Fibroblast of lung (primary cell): Measurements from ENCODE around the gene CALY. TPM values are rescaled to one million over a fixed set of nuclear protein-coding genes. Genes with fewer than 3 reads are reported as not detected.

Experiments
- DNase-seq, 2 donors: peaks; one replicate each; pipeline versions ENCODE4 v3.0.0 to v3.0.0-alpha.2; 2010; ENCODE audit warnings: low read depth in 2 of 2
- H2AFZ ChIP-seq: 2 replicates; pipeline ENCODE4 v1.5.1; 2012; ENCODE audit warnings: low read length, control low read depth, inconsistent platforms
- H3K27ac ChIP-seq: 2 replicates; pipeline ENCODE4 v1.5.1; 2011; ENCODE audit warnings: low read length, control low read depth; ENCODE audit not compliant: insufficient read depth
- H3K27me3 ChIP-seq: 2 replicates; pipeline ENCODE4 v1.5.1; 2011; ENCODE audit warnings: mild to moderate bottlenecking, low read length; ENCODE audit not compliant: control insufficient read depth, insufficient read depth
- H3K36me3 ChIP-seq: 2 replicates; pipeline ENCODE4 v1.5.1; 2011; ENCODE audit warnings: low read length; ENCODE audit not compliant: control insufficient read depth, insufficient read depth
- H3K4me1 ChIP-seq: 2 replicates; pipeline ENCODE4 v1.5.1; 2011; ENCODE audit warnings: low read length; ENCODE audit not compliant: control insufficient read depth, insufficient read depth; ENCODE audit errors: extremely low read depth
- H3K4me2 ChIP-seq: 2 replicates; pipeline ENCODE4 v1.5.1; 2011; ENCODE audit warnings: low read length, control low read depth; ENCODE audit not compliant: insufficient read depth; ENCODE audit errors: extremely low read depth
- H3K4me3 ChIP-seq, 4 experiments: fragments of 200-600 bp in 1 of 4; sonication (generic) in 1 of 4; replicated peaks in 1 of 4; 2 replicates each; pipeline ENCODE4 v1.5.1; 2011 to 2016; ENCODE audit warnings: low read length in 4 of 4, low read depth in 3 of 4, mild to moderate bottlenecking in 3 of 4, control low read depth in 2 of 4, inconsistent platforms in 1 of 4, mixed read lengths in 1 of 4; ENCODE audit not compliant: insufficient read depth in 1 of 4; ENCODE audit errors: control extremely low read depth in 1 of 4
- H3K79me2 ChIP-seq: 2 replicates; pipeline ENCODE4 v1.5.1; 2012; ENCODE audit warnings: mild to moderate bottlenecking, low read length, inconsistent platforms; ENCODE audit not compliant: control insufficient read depth, insufficient read depth
- H3K9ac ChIP-seq: 2 replicates; pipeline ENCODE4 v1.5.1; 2011; ENCODE audit warnings: mild to moderate bottlenecking, low read length, control low read depth; ENCODE audit not compliant: insufficient read depth
- H3K9me3 ChIP-seq: 2 replicates; pipeline ENCODE4 v1.5.1; 2012; ENCODE audit warnings: low read depth, low read length; ENCODE audit not compliant: control insufficient read depth, insufficient read depth
- H4K20me1 ChIP-seq: 2 replicates; pipeline ENCODE4 v1.5.1; 2011; ENCODE audit warnings: low read length; ENCODE audit not compliant: control insufficient read depth, insufficient read depth; ENCODE audit errors: extremely low read depth
- EZH2 ChIP-seq: IDR thresholded peaks from 2 replicates; pipeline ENCODE4 v1.5.1; 2012; ENCODE audit warnings: low read length, control low read depth, mild to moderate bottlenecking; ENCODE audit errors: missing control alignments
- polyA plus RNA-seq, 2 donors: library from polyadenylated mRNA; depleted of rRNA in 1 of 2; stranded (reverse) in 1 of 2; unstranded in 1 of 2; fragments of >200 nt; gene quantifications; 2 replicates each; pipeline ENCODE4 v1.2.1, GENCODE V29; 2011 to 2012; ENCODE audit warnings: missing spikeins in 1 of 2
- total RNA-seq: library from RNA; depleted of rRNA; stranded (reverse); fragments of >200 nt; gene quantifications from 2 replicates; pipeline ENCODE4 v1.2.1, GENCODE V29; 2014
- TF ChIP-seq, protein P1 (sequence below), 2 donors: IDR thresholded peaks in 1 of 2; conservative IDR thresholded peaks in 1 of 2; 1 replicate in 1 of 2; 2 replicates in 1 of 2; pipeline ENCODE4 v1.5.1; 2011 to 2012; ENCODE audit warnings: low read length in 2 of 2, control low read depth in 1 of 2, inconsistent platforms in 1 of 2, low read depth in 1 of 2, mild to moderate bottlenecking in 1 of 2

The CALY gene
- total and polyA plus RNA-seq, 2 donors (not counting 1 experiment from before 2014, with no cell fraction given), result not detected

DNA sequence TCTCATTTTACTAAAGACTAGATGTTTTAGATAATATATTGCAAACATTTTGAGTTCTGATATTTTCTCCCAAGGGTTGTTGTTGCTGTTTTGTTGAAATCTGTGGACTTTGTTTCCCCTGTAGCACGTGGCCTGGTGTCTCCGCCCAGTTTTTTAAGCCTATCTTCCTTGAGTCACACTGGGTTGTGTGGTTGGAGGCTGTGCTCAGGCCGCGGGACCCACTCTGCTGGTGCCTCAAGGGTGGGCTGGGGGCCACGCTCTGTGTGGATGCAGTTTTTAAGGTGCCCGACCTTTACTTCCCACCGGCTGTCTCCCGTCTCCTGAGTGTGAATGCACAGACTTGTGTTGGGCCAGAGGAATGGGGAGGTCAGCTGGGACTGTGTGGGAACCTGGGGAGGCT lies 6.2 kb upstream of the CALY start:
- TF ChIP-seq EZH2, result no peak
- TF ChIP-seq, protein P1, sequence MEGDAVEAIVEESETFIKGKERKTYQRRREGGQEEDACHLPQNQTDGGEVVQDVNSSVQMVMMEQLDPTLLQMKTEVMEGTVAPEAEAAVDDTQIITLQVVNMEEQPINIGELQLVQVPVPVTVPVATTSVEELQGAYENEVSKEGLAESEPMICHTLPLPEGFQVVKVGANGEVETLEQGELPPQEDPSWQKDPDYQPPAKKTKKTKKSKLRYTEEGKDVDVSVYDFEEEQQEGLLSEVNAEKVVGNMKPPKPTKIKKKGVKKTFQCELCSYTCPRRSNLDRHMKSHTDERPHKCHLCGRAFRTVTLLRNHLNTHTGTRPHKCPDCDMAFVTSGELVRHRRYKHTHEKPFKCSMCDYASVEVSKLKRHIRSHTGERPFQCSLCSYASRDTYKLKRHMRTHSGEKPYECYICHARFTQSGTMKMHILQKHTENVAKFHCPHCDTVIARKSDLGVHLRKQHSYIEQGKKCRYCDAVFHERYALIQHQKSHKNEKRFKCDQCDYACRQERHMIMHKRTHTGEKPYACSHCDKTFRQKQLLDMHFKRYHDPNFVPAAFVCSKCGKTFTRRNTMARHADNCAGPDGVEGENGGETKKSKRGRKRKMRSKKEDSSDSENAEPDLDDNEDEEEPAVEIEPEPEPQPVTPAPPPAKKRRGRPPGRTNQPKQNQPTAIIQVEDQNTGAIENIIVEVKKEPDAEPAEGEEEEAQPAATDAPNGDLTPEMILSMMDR (conservative IDR thresholded peaks at IDR 0.05 in 1 of 2, IDR thresholded peaks at IDR 0.05 in 1 of 2; ENCODE audit: low read depth in 1 of 2, low read length in 2 of 2), result no peak
- Histone ChIP-seq H2AFZ (no peak overlapping the region), H3K9ac (no peak overlapping the region), H3K27me3 (no peaks in the 10 kb centered on the region), H3K79me2 (no peaks in the 10 kb centered on the region), H3K4me1 (no peaks in the 10 kb centered on the region), H3K36me3 (no peaks in the 10 kb centered on the region), H3K27ac (no peak overlapping the region), H4K20me1 (no peaks in the 10 kb centered on the region), H3K4me2 (no peak overlapping the region), H3K4me3 (no peak overlapping the region), H3K9me3 (no peaks in the 10 kb centered on the region)
- no peak for DNase-seq

DNA sequence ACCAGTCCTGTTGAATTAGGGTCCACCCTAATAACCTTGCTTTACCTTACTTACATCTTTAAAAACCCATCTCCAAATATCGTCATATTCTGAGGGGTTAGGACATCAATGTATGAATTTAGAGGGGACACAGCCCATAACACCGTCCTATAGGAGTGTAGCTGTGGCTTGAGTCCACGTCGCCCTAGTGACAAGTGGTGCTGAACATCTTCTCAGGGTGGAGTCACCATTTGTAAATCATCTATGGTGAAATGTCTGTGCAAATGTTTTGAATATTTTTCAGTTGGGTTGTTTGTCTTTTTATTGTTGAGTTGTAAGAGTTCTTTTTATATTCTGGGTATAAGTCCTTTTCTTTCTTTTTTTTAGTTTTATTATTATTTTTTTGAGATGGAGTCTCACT lies 5.3 kb upstream of the CALY start:
- H3K4me2 ChIP-seq, result no peak overlapping the region
- no peaks in the 10 kb centered on the region for H3K9me3 ChIP-seq
- H3K27me3 ChIP-seq, result peaks cover under 1% of the 10 kb centered on the region
- H3K79me2 ChIP-seq, result no peaks in the 10 kb centered on the region
- H3K4me3 ChIP-seq, result no peak overlapping the region
- H4K20me1 ChIP-seq, result no peaks in the 10 kb centered on the region
- H3K27ac ChIP-seq, result no peak overlapping the region
- H3K36me3 ChIP-seq, result no peaks in the 10 kb centered on the region
- DNase-seq, result no peak
- no peak overlapping the region for H2AFZ ChIP-seq
- TF ChIP-seq EZH2, result no peak
- TF ChIP-seq, protein P1 (conservative IDR thresholded peaks at IDR 0.05 in 1 of 2, IDR thresholded peaks at IDR 0.05 in 1 of 2; ENCODE audit: low read depth in 1 of 2, low read length in 2 of 2), result no peak
- no peaks in the 10 kb centered on the region for H3K4me1 ChIP-seq
- no peak overlapping the region for H3K9ac ChIP-seq

DNA sequence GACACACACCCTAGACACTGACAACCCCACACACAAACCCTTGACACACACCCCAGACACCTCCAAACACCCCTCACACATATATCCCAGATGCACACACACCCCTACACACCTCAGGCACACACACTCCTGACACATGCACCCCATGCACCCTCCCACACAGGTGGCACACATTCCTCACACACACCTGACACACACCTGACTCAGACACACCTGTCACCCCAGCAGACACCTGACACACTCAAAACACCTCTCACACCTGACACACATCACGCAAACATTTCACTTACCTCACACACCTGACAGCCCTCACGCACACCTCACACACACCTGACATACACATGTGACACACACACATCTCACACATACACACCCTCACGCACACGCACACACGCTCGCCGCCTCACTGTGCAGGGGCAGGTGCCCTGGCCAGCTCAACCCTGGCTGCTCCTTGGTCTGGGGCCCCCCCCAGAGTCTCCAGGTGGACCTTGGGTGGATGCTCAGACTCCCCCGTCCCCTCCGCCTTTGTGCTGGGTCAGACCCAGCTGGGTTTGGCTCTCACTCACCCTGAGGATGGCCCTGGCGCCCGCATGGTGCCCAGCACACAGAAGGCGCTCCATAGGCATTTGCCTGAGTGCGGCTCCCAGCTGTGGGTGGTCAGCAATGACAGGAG lies 3.1 kb upstream of the CALY start:
- DNase-seq, result no peak
- Histone ChIP-seq H2AFZ (no peak overlapping the region), H3K9me3 (no peaks in the 10 kb centered on the region), H3K79me2 (no peaks in the 10 kb centered on the region), H3K4me1 (no peaks in the 10 kb centered on the region), H3K4me3 (no peak overlapping the region), H4K20me1 (no peaks in the 10 kb centered on the region), H3K27me3 (peaks cover 20% of the 10 kb centered on the region), H3K36me3 (no peaks in the 10 kb centered on the region), H3K4me2 (no peak overlapping the region), H3K9ac (no peak overlapping the region), H3K27ac (no peak overlapping the region)
- TF ChIP-seq, protein P1 (conservative IDR thresholded peaks at IDR 0.05 in 1 of 2, IDR thresholded peaks at IDR 0.05 in 1 of 2; ENCODE audit: low read depth in 1 of 2, low read length in 2 of 2), result no peak
- TF ChIP-seq EZH2, result no peak
